ENCODE results near the gene LRRC4C.

The LRRC4C gene

GRCh38 chr11:40280159-40281051 lies 1179.0 kb downstream of the LRRC4C start:
- no peak for DNase-seq

DNA sequence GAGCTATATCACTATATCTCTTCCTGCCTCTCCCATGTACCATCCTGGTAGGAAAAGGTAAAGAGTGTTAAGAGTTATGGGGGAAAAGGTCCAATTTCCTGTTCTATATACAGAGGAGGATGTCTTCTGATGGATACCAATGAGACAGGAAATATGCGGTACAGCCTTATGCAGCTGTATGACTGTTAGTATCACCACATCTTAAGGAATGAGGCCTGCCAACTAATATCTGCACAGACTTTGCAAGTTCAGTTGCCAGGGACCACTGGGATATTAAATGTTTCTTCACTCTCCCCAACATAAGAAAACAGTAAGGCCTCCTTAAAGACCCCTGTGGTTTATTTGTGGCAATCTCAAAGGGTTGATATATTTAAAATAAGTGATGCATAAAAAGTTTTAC lies 1182.5 kb downstream of the LRRC4C start:
- no peak for DNase-seq

GRCh38 chr11:40274017-40274416 lies 1185.4 kb downstream of the LRRC4C start:
- peak; percentile 74 for DNase-seq

DNA sequence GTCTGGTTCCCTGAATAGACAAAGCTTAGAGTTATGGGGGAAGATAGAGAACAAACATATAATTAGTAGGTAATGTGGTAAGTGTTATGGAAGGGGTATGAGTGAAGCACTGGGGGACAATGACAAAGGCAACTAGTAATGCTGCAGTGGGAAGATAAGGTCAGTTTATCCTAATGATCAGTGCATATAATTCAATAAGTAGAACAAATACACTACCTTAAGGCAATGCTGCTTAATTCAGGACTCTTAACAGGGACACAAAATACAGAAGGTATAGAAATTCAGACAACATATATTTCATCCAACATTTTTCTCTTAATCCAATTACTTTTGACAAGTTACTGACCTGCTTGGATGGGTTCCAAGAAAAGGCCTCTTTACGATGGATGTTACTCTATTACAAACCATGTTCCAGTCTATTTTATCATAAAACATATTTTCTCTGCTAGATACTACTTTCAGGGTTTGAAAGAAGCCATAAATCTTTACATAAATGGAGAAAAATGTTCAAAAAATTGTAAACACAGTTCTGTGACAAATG lies 1186.2 kb downstream of the LRRC4C start:
- DNase-seq: no peak

DNA sequence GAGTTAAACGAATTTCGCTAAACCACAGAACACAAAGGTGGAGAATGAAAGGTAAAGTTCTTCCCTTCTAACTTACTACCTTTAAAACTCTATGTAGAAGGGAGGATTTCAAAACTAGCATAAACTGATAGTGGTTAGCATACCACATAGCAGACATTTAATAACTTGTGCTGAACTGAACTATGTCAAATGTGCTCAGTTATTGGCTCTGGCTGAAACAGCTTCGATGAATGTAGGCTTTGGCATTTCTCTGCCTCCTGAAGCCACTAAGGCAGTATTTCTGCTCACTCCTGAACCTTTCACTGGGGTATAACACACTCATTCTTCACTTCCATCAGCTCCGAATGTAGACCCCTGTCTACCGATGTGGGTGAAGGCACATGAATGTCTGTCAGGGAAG lies 1188.1 kb downstream of the LRRC4C start:
- no peak for DNase-seq

- DNase-seq: no peak
Observed at GRCh38 chr11:40269865-40270264, 1189.6 kb downstream of the LRRC4C start.

- DNase-seq: no peak
Observed at GRCh38 chr11:40268551-40268950, 1190.9 kb downstream of the LRRC4C start.

- no peak for DNase-seq
Observed at GRCh38 chr11:40255457-40255856, 1204.0 kb downstream of the LRRC4C start.

DNA sequence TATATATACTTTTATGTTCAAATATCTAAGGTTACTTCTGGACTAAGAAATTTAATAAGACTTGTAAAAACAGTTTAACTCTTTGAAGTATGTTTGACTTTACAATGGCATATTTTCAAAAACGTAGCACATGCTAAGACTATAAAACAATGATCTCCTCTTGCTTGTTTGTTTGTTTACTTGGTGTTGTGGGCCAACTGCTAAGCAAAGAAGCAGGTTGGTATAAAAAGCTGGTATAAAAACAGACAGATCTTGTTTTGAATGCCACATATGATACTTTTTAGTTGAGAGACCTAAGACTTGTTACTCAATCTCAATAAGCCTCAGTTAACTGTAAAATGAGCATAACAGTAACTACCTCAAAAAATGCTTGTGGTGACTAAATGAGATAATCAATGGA lies 1206.3 kb downstream of the LRRC4C start:
- no peak for DNase-seq

- DNase-seq: no peak
Observed at GRCh38 chr11:40252236-40252635, 1207.2 kb downstream of the LRRC4C start.

GRCh38 chr11:40246983-40247382 lies 1212.5 kb downstream of the LRRC4C start:
- DNase-seq: no peak

GRCh38 chr11:40241524-40242051 lies 1217.9 kb downstream of the LRRC4C start:
- peak; percentile 30 for DNase-seq

GRCh38 chr11:40240284-40240683 lies 1219.2 kb downstream of the LRRC4C start:
- no peak for DNase-seq

DNA sequence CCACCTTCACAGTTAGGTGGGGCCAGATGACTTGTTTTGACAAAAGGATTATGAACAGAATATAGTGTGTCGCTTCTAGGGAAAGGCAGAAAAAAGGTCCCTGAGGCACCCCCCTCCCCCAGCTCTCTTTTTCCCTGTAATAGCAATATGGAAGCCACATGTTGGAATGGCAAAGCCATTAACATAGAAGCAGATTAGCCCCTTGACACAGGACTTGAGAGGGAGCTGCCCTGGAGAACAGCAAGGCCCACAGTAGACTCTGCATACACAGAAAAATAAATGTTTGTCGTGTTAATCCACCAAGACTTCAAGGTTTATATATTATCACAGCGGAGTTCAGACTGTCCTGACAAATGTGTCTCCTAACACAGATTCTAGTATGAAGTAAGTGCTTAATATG lies 1222.9 kb downstream of the LRRC4C start:
- DNase-seq: no peak

DNA sequence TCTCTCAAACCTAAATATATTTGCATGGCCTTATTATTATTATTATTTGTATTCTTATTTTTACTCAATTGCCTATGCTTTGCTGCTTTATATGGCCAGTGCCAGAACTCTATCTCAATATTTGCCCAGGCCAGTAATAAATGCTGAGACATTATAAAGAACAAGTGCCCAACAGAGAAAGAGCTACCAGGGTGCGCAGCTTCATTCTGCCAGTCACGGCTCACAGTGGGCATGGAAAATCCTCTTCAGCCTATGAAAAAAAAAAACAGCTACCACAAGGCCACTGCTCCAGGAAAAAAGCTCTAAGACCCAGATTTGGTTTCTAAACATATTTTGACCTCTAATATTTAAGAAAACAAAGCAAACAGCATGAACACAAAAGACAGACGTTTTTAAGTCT lies 1223.6 kb downstream of the LRRC4C start:
- DNase-seq: no peak

DNA sequence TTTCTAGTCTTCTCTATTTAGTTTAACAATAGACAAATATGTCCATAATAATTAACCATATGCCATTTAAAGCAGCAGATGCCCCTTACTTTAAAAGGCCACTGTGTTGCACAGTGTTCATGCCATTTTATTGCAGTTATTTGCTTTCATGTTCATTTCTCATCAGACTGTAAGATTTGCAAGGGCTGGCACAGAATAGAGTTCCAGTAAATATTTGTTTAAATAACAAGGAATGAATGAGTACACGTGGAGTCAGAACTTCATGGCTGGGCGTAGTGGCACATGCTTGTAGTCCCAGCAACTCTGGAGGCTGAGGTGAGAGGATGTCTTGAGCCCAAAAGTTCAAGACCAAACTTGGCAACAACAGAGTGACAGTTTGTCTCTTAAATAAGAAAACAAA lies 1228.6 kb downstream of the LRRC4C start:
- DNase-seq: no peak

DNA sequence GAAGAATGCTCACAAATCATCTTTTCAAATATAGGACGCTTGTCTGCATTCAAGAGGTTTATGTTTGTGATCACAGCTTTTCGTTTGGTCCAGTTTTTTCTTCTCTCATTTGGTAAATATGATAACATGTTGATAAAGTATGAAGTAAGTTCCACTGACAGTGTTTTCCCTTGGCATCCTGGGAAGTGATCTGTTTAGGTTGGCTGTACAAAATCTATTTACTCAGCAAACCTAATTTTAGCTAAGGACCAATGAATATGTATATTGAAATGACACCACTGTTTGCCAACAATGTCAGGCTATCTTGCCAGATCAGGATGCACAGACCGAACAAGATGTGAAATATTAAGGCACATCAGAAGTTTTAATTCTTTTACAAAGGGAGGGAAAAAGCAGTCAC lies 1230.8 kb downstream of the LRRC4C start:
- no peak for DNase-seq

DNA sequence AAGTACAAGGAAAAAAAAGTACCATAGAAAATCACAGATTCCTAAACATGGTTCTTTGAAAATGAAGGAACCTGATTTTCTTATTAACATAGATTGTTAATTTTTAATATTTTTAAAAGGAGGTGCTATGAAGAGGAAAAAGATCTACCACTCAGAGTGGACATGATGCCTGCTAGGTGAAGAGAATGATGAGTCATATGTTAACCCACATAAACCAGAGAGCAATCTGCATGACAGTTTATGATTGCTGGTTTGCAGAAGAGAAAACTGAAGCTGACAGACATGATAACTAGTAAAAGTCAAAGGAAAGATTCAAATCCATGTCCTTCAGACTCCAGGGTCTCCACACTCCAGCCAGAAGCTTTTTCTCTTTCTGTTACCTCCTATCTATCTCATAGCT lies 1231.7 kb downstream of the LRRC4C start:
- no peak for DNase-seq

- no peak for DNase-seq
Observed at GRCh38 chr11:40226654-40227053, 1232.8 kb downstream of the LRRC4C start.

GRCh38 chr11:40223596-40224330 lies 1235.7 kb downstream of the LRRC4C start:
- DNase-seq: no peak

GRCh38 chr11:40219401-40219800 lies 1240.1 kb downstream of the LRRC4C start:
- no peak for DNase-seq

DNA sequence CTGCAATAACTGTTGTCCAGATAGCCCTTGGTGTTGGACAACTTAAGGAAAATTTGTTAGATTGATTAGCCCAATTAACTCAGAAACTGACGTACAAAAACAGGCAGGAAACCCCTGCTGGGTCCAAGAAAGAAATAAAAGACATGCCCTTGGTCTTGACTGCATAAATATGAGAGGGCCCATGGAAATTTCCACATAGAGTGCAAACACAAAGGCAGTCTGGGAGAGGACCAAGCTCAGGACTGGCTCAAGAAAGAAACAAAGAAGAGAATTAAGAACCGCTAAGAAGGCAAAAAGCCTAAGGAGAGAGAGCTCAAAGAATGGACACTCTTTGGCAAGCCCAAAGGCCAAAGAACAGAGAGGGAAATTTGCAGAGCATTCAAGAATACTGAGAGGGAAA lies 1243.9 kb downstream of the LRRC4C start:
- no peak for DNase-seq

DNA sequence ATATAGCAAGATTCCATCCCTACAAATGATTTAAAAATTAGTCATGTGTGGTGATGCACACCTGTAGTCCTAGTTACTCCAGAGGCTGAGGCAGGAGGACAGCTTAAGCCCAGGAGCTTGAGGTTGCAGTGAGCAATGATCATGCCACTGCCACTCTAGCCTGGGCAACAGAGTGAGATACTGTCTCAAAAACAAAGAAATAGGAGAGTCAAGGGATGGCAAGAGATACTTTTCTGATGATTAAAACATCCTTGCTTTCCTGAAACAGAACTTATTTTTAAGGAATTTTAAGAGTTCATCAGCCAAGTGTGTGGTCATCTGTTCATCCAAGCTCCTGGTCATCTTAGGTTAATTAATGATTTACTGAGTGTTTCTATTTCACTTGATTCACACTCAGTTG lies 1252.0 kb downstream of the LRRC4C start:
- DNase-seq: no peak

DNA sequence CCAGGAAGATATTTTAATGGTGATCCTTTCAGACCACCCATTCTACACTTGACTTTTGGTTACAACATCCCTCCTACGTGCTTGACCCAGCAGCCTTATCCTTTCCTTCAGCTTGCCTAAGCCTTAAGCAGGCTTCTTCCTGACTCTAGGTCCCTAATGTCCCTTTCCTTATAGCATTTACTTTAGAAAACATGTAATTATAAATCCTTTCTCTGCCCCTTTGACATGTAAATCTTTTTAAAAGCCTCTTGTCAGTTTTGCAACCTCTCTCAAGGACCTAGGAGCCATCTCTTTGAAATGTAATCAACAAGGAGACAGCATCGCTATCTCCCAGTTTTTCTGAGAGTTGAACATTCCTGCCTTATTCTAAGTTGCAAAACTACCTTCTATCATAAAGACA lies 1255.2 kb downstream of the LRRC4C start:
- DNase-seq: no peak

Measured in fibroblast of skin of right biceps (primary cell).